Activated naive CD4-positive, alpha-beta T cell treated with anti-CD3 and anti-CD28 coated beads, Interleukin-2, amount 50 U/mL, for 72 hours (primary cell): ENCODE results near the gene P2RY2. TPM values are rescaled to one million over a fixed set of nuclear protein-coding genes. Genes with fewer than 3 reads are reported as not detected.

Experiments used
- ATAC-seq, 2 donors: fragments of 150-1000 bp; cut with Tn5 transposase; 2 replicates each; pipeline ENCODE4 v1.10.0; 2021; ENCODE audit warnings: mild to moderate bottlenecking in 2 of 2, moderate library complexity in 2 of 2
- DNase-seq, 2 donors: peaks; one replicate each; pipeline ENCODE4 v3.0.0; 2021 to 2022; ENCODE audit warnings: low spot score in 2 of 2
- H3K27ac Mint-ChIP-seq, 2 donors: one replicate each; pipeline ENCODE4 v1.8.0; 2022; ENCODE audit warnings: mild to moderate bottlenecking in 2 of 2, mixed read lengths in 2 of 2
- H3K36me3 Mint-ChIP-seq, 2 donors: one replicate each; pipeline ENCODE4 v1.8.0; 2022; ENCODE audit warnings: mixed read lengths in 2 of 2
- H3K9me3 Mint-ChIP-seq, 2 donors: one replicate each; pipeline ENCODE4 v1.8.0; 2022; ENCODE audit warnings: mixed read lengths in 2 of 2
- total RNA-seq, 2 donors: library from RNA; stranded (reverse); gene quantifications; one replicate each; pipeline ENCODE4 v1.2.3, GENCODE V29; 2022

The P2RY2 gene
- not detected for total RNA-seq

DNA sequence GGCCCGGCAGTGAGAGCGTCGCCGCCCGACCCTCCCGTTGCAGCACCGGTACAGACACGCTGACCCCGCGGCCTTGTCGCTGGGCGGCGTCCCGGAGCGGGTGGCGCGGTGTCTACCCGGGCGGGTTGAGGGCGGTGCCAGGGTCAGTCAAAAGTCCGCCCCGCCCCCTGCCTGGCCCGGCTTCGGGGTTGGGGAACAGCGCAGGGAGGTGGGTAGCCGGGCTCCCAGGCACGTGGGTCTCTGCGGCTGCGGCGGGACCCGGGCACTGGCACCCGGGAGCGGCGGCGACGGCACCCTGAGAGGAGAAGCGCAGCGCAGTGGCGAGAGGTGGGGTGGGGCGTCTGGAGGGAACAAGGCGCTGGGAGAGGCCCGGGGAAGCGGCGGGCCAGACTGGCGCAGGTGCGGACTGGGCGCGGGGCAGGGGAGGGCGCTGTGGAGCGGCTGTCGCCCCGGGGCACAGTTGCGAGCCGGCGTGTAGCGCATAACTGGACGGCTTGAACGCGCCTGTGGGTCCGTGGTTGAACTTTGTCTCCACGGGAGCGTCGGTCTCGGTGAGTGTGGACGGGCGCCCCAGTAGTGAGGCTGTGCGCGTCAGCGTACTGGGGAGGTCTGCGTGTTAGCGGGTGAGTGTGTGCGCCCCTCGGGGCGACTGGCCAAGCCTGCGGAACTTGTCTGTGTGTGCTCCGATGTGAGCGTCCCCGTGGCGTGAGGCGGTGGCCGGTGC is at the start of gene P2RY2:
Gene P2RY2 (plus strand): TSS at position 176 of the 724 bp plus-strand sequence. CDS start 15,879 bp downstream, outside the sequence.
- H3K27ac Mint-ChIP-seq = no peak within 1 kb of the TSS
- no peaks in the 10 kb centered on the region for H3K36me3 Mint-ChIP-seq
- peak; percentile 65 to 85 for ATAC-seq
- peak; percentile 48 to 62 for DNase-seq
- H3K9me3 Mint-ChIP-seq = no peaks in the 10 kb centered on the region

DNA sequence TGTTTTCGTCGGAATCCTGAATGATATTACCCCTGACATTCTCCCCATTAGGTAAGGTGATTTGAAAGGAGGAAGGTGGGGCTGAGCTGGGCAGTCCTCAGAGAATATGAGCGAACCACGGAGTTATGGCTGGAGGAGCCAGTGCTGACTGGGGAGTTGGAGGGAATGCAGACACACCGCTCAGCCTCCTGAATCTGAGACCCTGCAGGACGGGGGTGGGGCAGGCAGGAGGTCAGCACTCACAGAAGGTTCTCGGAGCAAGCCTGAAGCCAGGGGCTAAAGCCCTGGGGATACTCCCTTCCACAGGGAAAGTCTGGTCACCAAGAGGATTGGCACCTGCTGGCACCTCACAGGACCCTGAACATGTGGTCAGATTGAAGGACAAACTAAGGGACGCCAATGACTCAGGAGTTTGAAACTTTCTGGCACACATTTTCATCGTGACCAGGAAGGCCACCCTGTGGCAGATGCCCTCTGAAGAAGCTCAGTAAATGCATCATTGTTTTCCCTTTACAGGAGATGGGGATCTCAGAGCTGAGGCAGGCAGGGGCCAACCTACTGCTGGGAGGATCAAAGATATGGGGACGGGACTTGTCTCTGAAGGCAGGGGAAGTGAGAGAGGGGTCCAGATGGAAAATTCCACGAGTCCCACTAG is 49.0 kb upstream of the P2RY2 start:
- H3K9me3 Mint-ChIP-seq = no peaks in the 10 kb centered on the region
- H3K27ac Mint-ChIP-seq = peak overlapping the region in 1 of 2 donors; percentile 33
- no peak for DNase-seq
- no peaks in the 10 kb centered on the region for H3K36me3 Mint-ChIP-seq
- no peak for ATAC-seq

DNA sequence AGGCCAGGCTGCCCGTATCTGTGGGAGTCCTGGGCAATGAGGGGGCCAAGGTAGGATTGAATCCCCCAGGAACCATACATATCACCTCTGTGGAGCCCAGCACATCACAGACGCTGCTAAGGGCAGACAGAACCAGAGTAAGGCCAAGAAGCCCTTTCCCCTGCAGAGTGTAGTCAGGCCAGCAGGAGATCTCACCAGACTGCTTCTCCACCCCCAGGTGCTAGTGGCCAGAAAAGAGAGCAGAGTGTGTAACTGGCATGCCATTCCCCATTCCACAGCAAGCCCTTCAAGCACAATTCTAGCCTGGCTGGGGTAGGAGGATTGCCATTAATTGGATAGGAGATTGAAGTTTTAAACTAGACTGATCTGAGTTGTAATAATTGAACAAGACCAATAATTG is 47.9 kb upstream of the P2RY2 start:
- DNase-seq = no peak
- Mint-ChIP-seq H3K36me3 (no peaks in the 10 kb centered on the region), H3K27ac (no peak overlapping the region), H3K9me3 (no peaks in the 10 kb centered on the region)
- ATAC-seq = no peak

DNA sequence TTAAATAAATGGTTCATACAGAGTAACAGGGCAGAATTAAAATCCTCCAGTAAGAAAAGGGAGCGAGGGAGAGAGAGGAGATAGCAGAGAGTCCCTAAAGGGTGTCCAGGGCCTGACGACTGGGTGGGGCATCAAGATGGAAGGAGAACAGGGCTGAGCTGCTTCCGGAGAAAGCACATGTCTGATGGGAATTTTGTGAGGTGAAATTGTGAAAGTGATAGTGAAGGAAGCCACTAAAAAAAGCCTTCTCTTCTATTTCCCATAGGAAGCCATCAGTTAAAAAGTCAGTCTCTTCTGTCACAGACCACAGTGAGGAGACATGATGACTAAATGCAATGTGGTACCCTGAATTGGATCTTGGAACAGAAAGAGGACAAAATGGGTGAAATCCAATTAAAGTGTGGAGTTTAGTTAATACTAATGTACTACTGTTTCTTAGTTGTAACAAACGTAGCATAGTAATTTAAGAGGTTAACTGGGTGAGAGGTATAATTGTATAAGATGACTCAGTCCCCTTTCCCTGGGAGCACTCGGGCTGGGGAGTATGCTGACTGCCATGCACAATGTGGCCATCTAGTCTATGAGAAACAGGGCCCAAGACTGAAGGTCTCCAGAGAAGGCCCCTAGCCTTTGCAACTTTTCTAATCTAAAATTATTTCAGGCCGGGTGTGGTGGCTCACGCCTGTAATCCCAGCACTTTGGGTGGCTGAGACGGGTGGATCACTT is 46.5 kb upstream of the P2RY2 start:
- H3K27ac Mint-ChIP-seq = no peak overlapping the region
- no peaks in the 10 kb centered on the region for H3K36me3 Mint-ChIP-seq
- DNase-seq = no peak
- no peak for ATAC-seq
- H3K9me3 Mint-ChIP-seq = no peaks in the 10 kb centered on the region

DNA sequence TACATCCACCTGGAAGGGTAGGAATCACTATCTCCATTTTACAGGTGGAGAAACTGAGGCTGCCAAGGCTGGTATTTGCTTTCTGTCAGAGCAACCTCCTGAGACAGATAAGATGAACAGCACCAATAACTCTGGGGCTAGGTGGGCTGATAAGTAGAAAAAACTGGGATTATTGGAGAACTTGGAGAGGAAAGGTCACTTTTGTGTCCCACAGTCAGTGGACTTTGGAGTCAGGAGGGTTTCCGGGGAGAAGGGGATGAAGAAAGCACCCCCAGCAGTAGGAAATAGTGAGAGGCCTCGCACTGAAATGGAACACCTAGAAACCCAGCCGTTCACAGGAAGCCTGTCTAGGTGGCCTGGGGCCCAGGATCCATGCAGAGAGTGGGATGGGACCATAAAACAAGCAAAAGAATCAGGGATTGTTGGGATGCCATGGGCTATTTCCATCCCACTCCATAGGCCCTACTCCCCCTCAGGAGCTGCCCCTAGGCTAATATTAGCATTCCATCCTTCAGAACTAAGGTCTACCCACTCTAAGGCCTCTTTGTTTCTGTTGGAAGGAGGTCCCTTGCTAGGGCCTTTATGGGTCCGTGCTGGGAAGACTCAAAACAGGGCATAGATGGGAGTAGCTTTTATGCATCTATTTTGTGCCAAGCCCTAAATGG is 45.0 kb upstream of the P2RY2 start:
- H3K36me3 Mint-ChIP-seq = no peaks in the 10 kb centered on the region
- no peak overlapping the region for H3K27ac Mint-ChIP-seq
- H3K9me3 Mint-ChIP-seq = no peaks in the 10 kb centered on the region
- ATAC-seq (no peak), DNase-seq (no peak)

DNA sequence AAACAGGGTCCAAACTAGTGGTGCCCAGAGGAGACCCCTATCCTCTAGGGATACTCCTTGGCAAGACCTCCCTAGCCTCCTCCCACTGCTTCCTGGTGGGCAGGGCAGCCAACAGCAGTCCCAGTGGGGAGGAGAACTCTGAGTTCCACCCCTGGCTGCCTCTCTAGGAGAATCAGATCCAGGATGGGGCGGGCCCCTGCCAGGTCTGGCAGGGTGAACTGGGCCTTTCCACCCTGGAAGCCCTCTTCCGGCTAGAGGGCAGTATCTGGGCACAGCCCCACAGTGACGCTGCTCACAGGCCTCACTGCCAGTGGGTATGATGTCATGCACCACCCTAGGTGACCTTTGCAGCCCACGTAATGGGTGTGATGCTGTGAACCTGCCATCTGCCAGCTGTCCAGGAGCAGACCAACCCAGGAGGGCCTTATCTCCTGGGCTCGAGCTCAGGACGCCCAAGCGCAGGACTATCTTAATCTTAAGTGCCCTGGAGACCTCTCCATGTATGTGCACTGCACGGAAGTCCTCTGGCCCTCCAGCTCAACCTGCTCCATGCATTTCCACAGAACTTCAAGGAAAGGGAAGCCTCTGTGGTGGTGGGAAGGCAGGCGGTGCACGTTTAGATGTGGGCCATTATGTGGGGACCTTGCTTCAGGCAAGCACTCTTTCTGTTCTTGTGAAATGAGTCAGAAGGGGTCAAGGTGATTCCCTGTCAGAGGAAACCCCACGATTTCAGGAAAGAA is 44.2 kb upstream of the P2RY2 start:
- DNase-seq (no peak), ATAC-seq (no peak)
- no peaks in the 10 kb centered on the region for H3K36me3 Mint-ChIP-seq

DNA sequence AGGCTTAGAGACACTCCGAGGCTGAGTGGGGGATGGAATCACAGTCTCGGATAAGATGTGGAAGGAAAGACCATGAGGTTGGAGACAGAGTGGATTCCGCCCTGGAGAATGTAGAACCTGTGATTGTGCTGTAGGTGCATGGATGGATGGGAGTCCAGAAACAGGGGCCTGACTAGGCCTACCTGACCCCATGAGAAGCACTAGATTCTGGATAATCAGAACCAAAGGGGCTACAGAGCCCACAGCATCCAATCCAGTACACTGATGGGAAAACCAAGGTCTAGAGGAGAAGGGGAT is 43.6 kb upstream of the P2RY2 start:
- Mint-ChIP-seq H3K9me3 (no peaks in the 10 kb centered on the region), H3K36me3 (no peaks in the 10 kb centered on the region), H3K27ac (no peak overlapping the region)
- DNase-seq = no peak
- ATAC-seq = no peak

More for the DNA sequence above, 44.2 kb upstream of the P2RY2 start:
- H3K9me3 Mint-ChIP-seq = no peaks in the 10 kb centered on the region
- no peak overlapping the region for H3K27ac Mint-ChIP-seq

DNA sequence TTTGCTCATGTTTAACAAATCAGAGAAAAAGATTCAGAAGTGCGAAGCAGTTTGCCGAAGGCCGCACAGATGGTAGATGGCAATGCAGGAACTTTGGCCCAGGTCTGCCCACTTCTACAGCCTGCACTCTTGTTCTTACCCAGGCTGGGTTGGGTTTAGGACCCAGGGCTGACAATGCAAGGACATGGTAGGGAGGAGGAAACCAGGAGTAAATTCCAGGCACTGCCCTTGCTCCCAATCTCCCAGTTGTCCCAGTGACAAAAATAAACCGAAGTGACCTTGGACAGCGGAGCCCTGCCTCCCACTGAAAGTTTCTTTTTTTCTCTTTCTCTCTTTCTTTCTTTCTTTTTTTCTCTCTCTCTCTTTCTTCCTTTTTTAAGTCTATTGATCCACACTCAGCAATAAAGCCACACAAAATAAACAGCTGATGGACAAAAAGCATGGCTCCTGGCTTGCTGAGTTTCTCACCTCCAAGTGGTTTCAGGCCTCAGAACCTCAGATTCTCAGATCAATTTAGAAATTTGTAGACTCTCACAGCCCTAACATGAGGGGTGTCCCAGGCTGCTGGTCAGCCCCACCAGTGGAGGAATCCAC is 42.4 kb upstream of the P2RY2 start:
- Mint-ChIP-seq H3K9me3 (no peaks in the 10 kb centered on the region), H3K36me3 (no peaks in the 10 kb centered on the region), H3K27ac (no peak overlapping the region)
- DNase-seq (peak in 1 of 2 donors; percentile 18), ATAC-seq (no peak)

DNA sequence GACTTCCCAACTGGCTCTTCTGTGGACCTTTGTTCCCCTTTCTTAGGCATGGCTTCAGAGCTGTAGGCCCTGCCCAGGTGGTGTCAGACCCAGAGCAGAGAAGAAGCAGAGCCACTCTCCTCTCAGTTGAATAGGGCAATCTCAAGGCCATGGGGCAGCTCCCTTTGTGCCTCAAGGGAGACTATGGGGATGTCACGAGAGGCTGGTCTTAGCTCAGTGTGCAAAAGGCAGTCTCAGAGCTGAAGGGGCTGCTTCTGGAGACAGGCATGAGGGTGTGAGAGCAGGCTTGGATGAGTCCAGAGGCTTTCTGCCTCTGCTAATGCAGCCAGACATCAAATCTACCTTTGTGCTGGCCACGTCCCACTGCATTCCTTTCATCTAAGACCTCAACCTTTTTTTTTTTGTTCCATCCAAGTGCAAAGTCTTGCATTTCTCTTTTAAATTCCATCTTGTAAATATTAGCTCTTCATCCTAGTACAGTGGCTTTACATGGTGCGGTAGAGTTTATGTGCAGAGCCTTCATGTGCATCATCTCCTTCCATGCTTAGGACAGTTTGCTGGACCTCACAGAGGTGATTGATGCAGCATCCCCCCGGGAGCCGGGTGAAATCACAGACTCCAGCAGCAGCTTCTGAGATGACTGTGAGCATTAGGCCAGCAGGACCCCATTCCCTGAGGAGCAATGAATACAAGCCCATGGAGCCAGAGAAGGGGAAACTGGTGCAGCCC is 41.8 kb upstream of the P2RY2 start:
- peak overlapping the region; percentile 19 to 30 for H3K27ac Mint-ChIP-seq
- DNase-seq (peak in 1 of 2 donors; percentile 48), ATAC-seq (no peak)
- H3K36me3 Mint-ChIP-seq = no peaks in the 10 kb centered on the region
- H3K9me3 Mint-ChIP-seq = no peaks in the 10 kb centered on the region

DNA sequence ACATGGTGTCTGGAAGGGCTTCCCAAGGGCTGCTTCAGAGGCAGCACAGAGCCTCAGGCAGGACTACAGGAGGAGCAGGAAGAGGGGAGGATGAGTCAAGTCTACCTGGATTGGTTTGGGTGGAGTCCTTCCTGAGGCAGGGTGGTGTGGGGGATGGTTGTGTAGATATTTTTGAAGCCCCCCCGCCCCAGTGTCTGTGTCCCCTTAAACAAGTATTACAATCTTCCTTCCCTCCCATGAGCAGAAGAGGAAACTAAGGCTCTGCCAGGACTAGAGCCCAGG is 41.3 kb upstream of the P2RY2 start:
- ATAC-seq (no peak), DNase-seq (no peak)
- Mint-ChIP-seq H3K27ac (peak overlapping the region in 1 of 2 donors; percentile 30), H3K36me3 (no peaks in the 10 kb centered on the region), H3K9me3 (no peaks in the 10 kb centered on the region)

DNA sequence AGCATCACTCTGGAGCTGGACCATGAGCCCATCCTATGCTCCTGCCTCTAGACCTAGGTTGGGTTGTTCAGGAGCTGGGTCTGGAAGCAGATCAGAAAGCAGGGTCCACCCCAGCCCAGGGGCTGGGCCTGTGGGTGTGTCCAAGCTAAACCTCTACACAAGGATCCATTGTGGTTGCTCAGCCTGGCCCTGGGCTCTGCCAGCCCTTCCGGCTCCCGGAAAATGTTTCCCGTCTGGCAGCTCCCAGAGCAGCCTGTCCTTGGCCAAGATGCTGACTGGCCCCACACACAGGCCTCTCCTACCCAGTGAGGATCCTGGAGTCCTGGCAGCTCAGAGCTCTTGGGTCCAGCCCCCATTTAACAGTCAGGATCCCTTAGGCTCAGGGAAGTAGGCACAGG is 40.7 kb upstream of the P2RY2 start:
- Mint-ChIP-seq H3K36me3 (no peaks in the 10 kb centered on the region), H3K9me3 (no peaks in the 10 kb centered on the region), H3K27ac (no peak overlapping the region)
- ATAC-seq (no peak), DNase-seq (peak in 1 of 2 donors; percentile 39)

DNA sequence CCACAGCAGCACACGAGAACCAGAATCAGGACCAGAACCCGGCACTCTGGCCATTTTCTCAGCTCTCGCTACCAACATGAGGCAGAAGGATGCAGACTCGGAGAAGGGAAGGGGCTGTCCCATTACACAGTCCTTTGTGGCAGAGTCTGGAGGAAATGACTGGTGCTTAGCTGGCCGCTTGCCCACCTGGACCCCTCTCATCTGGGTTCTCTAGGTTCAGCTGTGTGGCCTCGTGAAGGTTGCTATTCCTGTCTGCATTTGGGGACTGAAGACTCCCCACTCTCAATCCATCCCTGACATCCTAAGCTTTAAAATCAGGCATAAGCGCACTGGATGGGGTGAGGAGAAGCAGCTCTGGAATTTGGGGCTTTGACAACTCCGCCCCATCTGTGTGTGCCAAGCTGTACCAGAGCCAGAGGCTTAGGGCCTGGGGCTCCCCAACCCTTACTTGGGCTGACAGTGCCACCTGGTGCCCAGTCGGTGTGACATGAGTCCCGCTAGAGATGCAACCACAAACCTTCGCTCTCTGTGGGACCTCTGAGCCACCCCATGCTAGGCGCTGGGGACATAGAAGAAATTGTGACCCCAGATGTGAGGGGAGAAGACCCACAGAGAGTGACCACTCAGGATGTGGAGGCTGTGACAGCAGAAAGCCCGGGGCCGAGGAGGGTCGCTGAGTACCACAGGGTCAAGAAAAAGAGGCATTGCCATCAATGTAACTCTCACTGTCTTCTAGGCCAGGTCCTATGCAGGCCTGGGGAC is 40.1 kb upstream of the P2RY2 start:
- ATAC-seq = peak; percentile 99
- Mint-ChIP-seq H3K36me3 (no peaks in the 10 kb centered on the region), H3K27ac (no peak overlapping the region), H3K9me3 (no peaks in the 10 kb centered on the region)
- peak; percentile 64 to 77 for DNase-seq

DNA sequence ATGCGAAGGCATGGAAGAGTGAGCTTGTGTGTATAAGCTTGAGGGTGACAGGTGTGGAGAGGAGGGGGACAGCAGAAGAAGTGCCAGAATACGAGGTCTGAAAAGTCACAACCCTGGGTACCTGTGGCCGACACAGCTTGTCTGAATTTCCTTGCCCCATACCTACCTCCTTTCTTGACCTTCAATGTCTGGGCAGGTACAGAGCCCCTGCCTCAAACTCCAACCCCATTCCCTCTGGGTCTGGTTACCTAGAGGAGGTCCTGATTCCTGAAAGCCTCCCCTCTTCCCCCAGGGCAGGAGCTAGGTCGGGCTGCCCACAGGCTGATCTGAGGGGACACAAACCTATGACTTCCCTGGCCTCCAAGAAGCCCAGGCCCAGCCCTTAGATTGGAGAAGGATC is 39.4 kb upstream of the P2RY2 start:
- ATAC-seq = no peak
- Mint-ChIP-seq H3K9me3 (no peaks in the 10 kb centered on the region), H3K36me3 (no peaks in the 10 kb centered on the region), H3K27ac (no peak overlapping the region)
- DNase-seq = peak in 1 of 2 donors; percentile 31

DNA sequence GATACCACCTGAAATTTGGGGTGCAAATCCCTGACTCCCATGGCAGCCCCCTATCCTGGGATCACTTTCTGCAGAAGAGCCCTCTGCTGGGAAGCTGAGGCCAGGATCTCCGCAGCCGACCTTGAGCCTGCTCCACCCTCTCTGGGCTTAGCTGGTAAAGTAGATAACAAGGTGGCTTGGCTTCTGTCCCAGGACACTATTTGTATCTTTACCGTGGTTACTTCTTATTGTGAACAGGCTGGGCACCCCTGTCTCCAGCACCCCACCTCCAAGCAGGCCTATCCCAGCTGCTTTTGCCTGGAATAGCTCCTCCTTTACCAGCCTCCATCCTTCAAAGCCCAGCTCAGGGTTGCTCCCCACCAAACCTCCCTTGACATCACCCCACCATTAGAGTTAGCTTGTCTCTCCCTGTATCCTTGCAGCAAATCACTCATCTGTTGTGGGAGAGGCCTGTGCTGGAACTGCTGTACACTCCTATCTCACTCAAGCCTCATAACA is 35.2 kb upstream of the P2RY2 start:
- peak in 1 of 2 donors; percentile 40 for DNase-seq
- no peak overlapping the region for H3K27ac Mint-ChIP-seq
- no peak for ATAC-seq

More for the DNA sequence above, 35.2 kb upstream of the P2RY2 start:
- H3K36me3 Mint-ChIP-seq = no peaks in the 10 kb centered on the region
- H3K9me3 Mint-ChIP-seq = no peaks in the 10 kb centered on the region
